ENCODE data around the gene LRMDA. TPM values are rescaled to one million over a fixed set of nuclear protein-coding genes. Genes with fewer than 3 reads are reported as not detected.

Gene LRMDA
- total RNA-seq, 1 donor, result under 0.01 TPM

DNA sequence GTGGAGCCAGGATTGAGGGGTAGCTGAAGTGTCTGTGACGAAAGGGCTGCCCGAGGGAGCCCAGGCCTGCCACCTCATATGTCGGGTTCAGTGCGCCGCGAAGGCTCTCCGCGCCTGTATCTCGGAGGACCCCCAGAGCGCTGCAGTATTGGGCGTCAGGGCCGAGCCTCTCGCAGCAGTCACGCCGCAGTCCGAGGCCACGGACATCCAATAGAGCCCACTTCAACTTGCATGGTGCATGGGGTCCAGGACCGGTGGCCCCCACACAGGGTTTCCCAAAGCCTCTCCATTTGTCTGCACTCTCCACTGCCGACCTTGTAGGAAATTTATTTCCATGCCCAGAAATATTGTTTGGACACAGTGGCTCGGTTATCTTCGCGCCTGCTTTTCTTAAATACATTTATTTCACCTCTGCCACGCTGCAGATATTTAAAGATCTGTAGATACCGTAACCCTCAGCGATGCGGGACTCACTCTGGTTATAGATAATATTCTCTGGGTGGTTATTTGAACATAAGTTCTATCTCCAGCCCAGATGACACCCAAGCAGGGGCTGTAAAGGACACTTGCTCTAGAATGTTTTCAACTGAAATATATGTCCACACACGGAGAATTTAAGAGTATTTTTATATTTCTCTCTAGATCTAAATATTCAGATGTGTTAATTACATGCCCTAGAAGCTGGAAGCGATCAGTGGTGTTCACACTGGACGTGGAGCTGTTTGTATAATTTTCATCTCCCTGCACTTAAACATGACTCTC, 24.8 kb upstream of the LRMDA start:
- TF ChIP-seq, protein P1, sequence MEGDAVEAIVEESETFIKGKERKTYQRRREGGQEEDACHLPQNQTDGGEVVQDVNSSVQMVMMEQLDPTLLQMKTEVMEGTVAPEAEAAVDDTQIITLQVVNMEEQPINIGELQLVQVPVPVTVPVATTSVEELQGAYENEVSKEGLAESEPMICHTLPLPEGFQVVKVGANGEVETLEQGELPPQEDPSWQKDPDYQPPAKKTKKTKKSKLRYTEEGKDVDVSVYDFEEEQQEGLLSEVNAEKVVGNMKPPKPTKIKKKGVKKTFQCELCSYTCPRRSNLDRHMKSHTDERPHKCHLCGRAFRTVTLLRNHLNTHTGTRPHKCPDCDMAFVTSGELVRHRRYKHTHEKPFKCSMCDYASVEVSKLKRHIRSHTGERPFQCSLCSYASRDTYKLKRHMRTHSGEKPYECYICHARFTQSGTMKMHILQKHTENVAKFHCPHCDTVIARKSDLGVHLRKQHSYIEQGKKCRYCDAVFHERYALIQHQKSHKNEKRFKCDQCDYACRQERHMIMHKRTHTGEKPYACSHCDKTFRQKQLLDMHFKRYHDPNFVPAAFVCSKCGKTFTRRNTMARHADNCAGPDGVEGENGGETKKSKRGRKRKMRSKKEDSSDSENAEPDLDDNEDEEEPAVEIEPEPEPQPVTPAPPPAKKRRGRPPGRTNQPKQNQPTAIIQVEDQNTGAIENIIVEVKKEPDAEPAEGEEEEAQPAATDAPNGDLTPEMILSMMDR (IDR thresholded peaks at IDR 0.05; ENCODE audit: insufficient read depth, low read depth, low read length), result no peak
- H3K4me3 ChIP-seq (ENCODE audit: low read depth, low read length), result no peak overlapping the region
- DNase-seq (ENCODE audit: low read depth), result no peak

DNA sequence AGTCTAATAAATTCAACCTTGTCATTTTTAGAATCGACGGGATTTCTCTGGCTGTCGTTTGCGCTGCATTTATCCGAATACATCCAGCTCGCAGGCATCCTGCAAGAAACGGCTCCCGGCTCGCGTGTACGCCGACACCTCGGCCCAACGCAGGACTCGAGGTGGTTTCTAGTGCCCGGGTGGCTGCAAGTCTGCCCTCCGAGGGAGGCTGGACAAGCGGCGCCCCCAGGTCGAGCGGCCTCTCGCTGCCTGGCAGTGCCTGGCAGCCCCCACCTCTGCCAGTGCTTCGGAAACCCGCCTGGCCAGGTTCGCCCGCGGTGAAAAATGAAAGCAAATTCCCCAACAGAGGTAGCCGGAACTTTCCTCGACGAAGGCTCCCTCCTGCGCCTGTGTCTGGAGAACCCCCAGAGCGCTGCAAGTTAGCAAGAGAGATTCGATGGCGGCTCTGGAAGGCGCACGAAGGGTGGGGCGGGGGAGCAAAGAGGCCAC, 24.2 kb upstream of the LRMDA start:
- TF ChIP-seq, protein P1 (IDR thresholded peaks at IDR 0.05; ENCODE audit: insufficient read depth, low read depth, low read length), result no peak
- H3K4me3 ChIP-seq (ENCODE audit: low read depth, low read length), result no peak overlapping the region
- no peak for DNase-seq (ENCODE audit: low read depth)

DNA sequence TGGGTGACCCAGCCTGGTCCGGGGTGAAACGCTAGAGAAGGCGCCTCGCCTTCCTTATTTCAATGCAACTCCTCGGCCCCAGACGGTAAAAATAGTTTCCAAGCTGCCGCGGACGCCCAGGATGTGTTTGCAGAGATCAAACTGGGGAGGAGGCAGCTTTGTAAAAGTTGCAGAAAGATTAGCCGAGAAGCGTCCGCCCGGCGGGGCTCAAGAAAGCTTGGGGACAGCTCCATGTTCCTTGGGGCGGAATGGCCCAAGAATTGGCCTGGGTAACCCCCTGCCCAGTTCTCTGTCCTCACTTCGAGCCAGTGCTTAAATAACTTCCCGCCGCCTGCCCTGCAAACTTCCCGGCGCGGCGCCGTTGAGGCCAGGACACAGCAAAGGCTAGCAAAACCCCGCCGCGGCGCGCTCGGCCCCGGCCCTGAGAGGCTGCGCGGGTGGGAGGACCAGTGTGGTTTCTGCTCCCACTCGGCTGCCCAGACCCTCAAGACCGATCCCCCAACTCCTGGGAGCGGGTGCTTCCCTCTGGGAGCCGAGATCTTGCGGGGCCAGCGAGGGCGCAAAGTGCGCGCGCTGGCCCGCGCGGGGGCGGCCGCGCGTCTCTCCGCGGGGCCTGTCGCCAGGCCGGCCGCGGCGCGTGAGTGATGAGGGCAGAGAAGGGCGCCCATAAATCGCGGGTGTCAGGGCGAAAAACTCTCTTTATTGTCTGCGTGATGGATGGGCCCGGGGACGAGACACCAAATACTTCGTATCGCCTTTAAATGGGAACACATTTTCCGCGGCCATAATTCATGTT, 23.5 kb upstream of the LRMDA start:
- H3K4me3 ChIP-seq (ENCODE audit: low read depth, low read length), result peak overlapping the region; percentile 67
- no peak for DNase-seq (ENCODE audit: low read depth)
- TF ChIP-seq, protein P1 (IDR thresholded peaks at IDR 0.05; ENCODE audit: insufficient read depth, low read depth, low read length), result no peak

DNA sequence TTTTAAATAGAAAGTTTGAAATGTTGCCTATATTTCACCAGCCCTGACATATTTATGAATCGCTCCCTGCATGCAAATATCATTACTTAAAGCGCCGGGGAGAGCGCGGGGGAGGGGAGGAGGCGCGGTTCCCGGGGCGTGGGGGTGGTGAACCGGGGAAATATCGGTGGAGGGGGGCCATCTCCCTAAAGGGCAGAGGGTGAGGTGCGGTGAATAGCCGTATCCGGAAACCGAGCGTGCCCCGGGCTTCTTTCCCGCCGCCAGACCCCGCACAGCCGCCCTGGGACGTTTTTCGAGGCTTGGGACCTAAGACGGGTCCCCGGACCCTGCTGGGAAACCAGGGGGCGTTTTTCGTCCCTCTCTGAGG, 22.9 kb upstream of the LRMDA start:
- TF ChIP-seq, protein P1 (IDR thresholded peaks at IDR 0.05; ENCODE audit: insufficient read depth, low read depth, low read length), result no peak
- H3K4me3 ChIP-seq (ENCODE audit: low read depth, low read length), result peak overlapping the region; percentile 67
- no peak for DNase-seq (ENCODE audit: low read depth)

DNA sequence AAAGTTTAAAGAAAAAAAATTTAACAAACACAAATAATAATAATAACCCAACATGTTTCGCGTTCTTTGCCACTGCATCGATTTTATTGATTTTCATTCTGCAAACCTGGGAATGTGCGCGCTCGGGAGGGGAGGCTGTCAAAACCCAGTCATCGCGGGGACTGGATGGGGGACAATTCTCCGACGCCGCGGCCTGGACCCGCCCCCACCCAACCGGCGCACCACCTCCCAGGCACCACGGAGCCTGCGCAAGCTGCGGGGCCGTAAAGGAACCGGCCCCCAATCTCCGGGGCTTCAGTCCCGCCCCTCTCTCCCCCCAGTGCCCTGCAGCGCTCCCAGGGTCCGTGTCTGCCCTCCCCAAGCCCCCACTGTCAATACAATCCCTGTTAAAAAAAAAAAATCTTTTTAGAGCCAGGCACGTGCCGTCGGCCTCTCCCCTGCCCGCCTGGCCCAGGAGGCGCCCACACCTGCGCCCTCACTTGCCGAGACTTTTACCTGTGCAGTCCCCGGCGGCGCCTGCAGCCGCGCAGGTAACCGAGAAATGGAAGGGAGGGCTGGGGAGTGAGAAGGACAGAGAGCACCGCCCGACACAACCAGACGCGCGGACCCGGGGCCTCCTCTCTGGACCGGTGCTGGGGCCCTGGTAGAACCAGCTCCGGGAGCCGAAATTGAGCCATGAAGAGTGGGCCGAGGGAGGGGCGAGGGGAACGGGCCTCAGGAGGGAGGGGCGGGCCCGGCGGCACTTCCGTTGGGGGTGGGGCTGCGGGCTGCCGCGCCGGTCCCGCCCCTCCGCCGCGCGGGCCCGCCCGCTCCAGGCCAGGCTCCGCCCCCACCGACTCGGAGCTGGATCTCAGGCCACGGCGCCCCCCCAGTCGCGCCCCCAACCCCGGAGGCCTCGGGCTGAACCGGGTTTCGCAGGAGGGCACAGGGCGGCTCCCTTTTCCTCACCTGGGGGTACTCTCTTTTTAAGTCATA, 22.2 kb upstream of the LRMDA start:
- TF ChIP-seq, protein P1 (IDR thresholded peaks at IDR 0.05; ENCODE audit: insufficient read depth, low read depth, low read length), result no peak
- H3K4me3 ChIP-seq (ENCODE audit: low read depth, low read length), result peak overlapping the region; percentile 67
- no peak for DNase-seq (ENCODE audit: low read depth)

Data from fibroblast of villous mesenchyme (primary cell).